ENCODE measurements around the gene TMEM42. TPM values are rescaled to one million over a fixed set of nuclear protein-coding genes. Genes with fewer than 3 reads are reported as not detected.
A peak's percentile ranks its signal among the peaks of the same experiment; 100 is the strongest.
"Not testable (repeated sequence)": the region's sequence is repeated elsewhere in the genome, so short reads cannot be mapped to it uniquely, and the experiment has no call there.

TMEM42 gene
- total and polyA plus RNA-seq, 4 experiments from 2014 or later: 26.1 to 55.4 (median 30.9) TPM

- CTCF ChIA-PET (ENCODE audit: partially characterized antibody); H3K27ac ChIP-seq (ENCODE audit: low read depth, low read length); H3K4me1 ChIP-seq (ENCODE audit: insufficient read depth, low read length); intact Hi-C loops (cut with micrococcal nuclease); H3K27me3 Mint-ChIP-seq; H3K4me1 Mint-ChIP-seq; DNase-seq; H3K9me3 Mint-ChIP-seq; POLR2A ChIA-PET (ENCODE audit: partially characterized antibody); H3K36me3 ChIP-seq (ENCODE audit: insufficient read depth, low read length); H3K27me3 ChIP-seq (ENCODE audit: insufficient read depth, low read length); H3K36me3 Mint-ChIP-seq; H3K4me3 ChIP-seq (ENCODE audit: low read length in 2 of 2); H3K27ac Mint-ChIP-seq; H3K4me3 Mint-ChIP-seq; H3K9me3 ChIP-seq (ENCODE audit: control insufficient read depth in 1 of 2, low read length in 2 of 2): not testable (repeated sequence)
Measured at GRCh38 chr3:44856663-44857062, 5.0 kb upstream of the TMEM42 start.

GRCh38 chr3:44860117-44860516 is 1.6 kb upstream of the TMEM42 start:
- H3K27ac ChIP-seq (ENCODE audit: low read depth, low read length): no peak overlapping the region
- DNase-seq: no peak
- CTCF ChIA-PET (ENCODE audit: partially characterized antibody): interaction anchor here (0.7 kb wide), 1 partner anchor 265 kb away, joined by 3 read pairs; no protein-coding TSS in a partner anchor
- peaks cover 26% of the 10 kb centered on the region for H3K4me1 ChIP-seq (ENCODE audit: insufficient read depth, low read length)
- intact Hi-C loops (cut with micrococcal nuclease): loop anchor here (2.0 to 5.0 kb wide), 3 partner anchors 349 to 1169 kb away; partner anchors contain the start of genes ABHD5 and TCAIM
- no peaks in the 10 kb centered on the region for H3K9me3 ChIP-seq (ENCODE audit: control insufficient read depth in 1 of 2, low read length in 2 of 2)
- Mint-ChIP-seq H3K27ac (peak overlapping the region in 2 of 7 donors; percentile 13 to 33), H3K4me1 (peaks cover 11 to 33% (median 24%) of the 10 kb centered on the region in 4 donors), H3K36me3 (peaks cover 0 to 3% of the 10 kb centered on the region in 2 donors), H3K9me3 (no peaks in the 10 kb centered on the region), H3K4me3 (peak overlapping the region in 6 of 8 donors; percentile 40 to 78 (median 68)), H3K27me3 (no peaks in the 10 kb centered on the region)
- H3K4me3 ChIP-seq (ENCODE audit: low read length in 2 of 2): no peak overlapping the region
- H3K36me3 ChIP-seq (ENCODE audit: insufficient read depth, low read length): no peaks in the 10 kb centered on the region
- no peaks in the 10 kb centered on the region for H3K27me3 ChIP-seq (ENCODE audit: insufficient read depth, low read length)
- POLR2A ChIA-PET (ENCODE audit: partially characterized antibody): no interaction called here

DNA sequence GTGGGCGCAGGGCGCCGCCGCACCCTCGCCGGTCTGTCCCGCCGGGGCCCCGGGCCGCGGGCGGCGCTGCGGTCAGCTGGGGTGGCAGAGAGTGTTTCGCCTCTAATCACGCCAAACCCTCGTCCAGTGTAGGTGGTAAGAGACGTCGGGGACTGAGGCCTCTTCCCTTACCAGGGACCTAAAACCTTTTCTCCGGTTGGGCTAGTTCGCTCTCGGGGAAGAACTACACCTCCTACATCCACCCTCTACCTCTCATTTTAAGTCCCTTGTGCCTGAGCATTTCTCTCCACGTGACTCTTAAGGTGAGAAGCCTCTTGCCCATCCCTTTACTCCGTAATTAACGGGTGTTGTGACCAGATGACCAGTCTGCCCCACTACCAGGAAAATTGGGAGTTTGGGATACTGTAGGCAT is 520 bp downstream of the TMEM42 start:
- Histone ChIP-seq H3K27me3 (ENCODE audit: insufficient read depth, low read length) (no peaks in the 10 kb centered on the region), H3K36me3 (ENCODE audit: insufficient read depth, low read length) (no peaks in the 10 kb centered on the region), H3K4me3 (ENCODE audit: low read length in 2 of 2) (peak overlapping the region; percentile 46 to 75), H3K27ac (ENCODE audit: low read depth, low read length) (peak overlapping the region; percentile 88), H3K4me1 (ENCODE audit: insufficient read depth, low read length) (peaks cover 40% of the 10 kb centered on the region), H3K9me3 (ENCODE audit: control insufficient read depth in 1 of 2, low read length in 2 of 2) (no peaks in the 10 kb centered on the region)
- no peaks in the 10 kb centered on the region for H3K9me3 Mint-ChIP-seq
- H3K36me3 Mint-ChIP-seq: peaks cover 0 to 7% of the 10 kb centered on the region in 2 donors
- DNase-seq: no peak
- H3K4me3 Mint-ChIP-seq: peak overlapping the region; percentile 84 to 90 (median 88)
- POLR2A ChIA-PET (ENCODE audit: partially characterized antibody): interaction anchor here (1.0 to 1.6 kb wide), 5 partner anchors 101 to 524 kb away, joined by 4 to 7 read pairs (median 6); partner anchors contain the start of genes EXOSC7, KIAA1143, KIF15 and TCAIM
- intact Hi-C loops (cut with micrococcal nuclease): loop anchor here (5.0 kb wide), 1 partner anchor 525 kb away; the partner anchor contains the start of gene TCAIM
- H3K4me1 Mint-ChIP-seq: peaks cover 25 to 53% (median 42%) of the 10 kb centered on the region in 4 donors
- no peaks in the 10 kb centered on the region for H3K27me3 Mint-ChIP-seq
- peak overlapping the region; percentile 88 to 96 (median 91) for H3K27ac Mint-ChIP-seq
- CTCF ChIA-PET (ENCODE audit: partially characterized antibody): no interaction called here

DNA sequence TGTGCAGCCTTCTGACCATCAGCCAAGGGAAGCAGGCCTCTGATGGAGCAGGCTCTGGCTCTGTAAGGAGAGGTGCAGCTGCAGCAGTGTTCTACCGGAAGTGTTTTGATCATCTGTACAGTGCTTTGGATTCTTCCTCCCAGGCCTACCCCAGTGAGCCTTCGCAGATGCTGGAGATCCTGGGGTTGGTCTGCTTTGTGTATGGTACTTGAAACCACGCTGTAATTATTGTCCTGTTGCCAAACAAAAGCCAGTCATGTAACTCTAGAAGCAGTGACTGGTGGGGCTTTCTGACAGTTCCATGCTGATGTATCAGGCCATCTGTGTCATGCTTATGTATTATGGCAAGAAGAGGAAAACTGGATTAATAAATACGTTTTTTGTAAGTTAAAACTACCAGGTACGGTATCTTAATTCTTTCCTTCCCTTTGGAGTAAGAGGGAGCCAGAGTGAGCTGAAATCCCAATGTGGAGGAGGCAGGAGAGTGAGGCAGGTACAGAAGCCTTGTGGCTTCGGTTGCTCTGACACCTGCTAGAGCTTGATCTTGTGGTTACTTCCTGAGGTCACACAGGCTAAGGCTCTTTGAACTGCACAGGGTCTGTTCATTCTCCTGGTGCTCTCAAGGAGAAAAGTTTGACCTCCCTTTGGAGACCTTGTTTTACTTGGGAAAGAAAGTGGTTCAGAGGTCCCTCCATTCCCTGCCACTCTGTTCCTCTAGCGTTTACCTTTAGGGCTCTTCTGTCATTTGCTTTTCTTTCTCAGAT is 3.7 kb downstream of the TMEM42 start:
- Histone ChIP-seq H3K27me3 (ENCODE audit: insufficient read depth, low read length) (no peaks in the 10 kb centered on the region), H3K9me3 (ENCODE audit: control insufficient read depth in 1 of 2, low read length in 2 of 2) (no peaks in the 10 kb centered on the region), H3K27ac (ENCODE audit: low read depth, low read length) (peak overlapping the region; percentile 24), H3K4me1 (ENCODE audit: insufficient read depth, low read length) (peaks cover 40% of the 10 kb centered on the region), H3K4me3 (ENCODE audit: low read length in 2 of 2) (no peak overlapping the region), H3K36me3 (ENCODE audit: insufficient read depth, low read length) (no peaks in the 10 kb centered on the region)
- H3K36me3 Mint-ChIP-seq: peaks cover 7% of the 10 kb centered on the region in 2 donors
- peak overlapping the region; percentile 76 to 93 (median 90) for H3K27ac Mint-ChIP-seq
- no peaks in the 10 kb centered on the region for H3K9me3 Mint-ChIP-seq
- CTCF ChIA-PET (ENCODE audit: partially characterized antibody): no interaction called here
- DNase-seq: peak in 4 of 5 donors; percentile 18 to 30 (median 24)
- H3K27me3 Mint-ChIP-seq: no peaks in the 10 kb centered on the region
- POLR2A ChIA-PET (ENCODE audit: partially characterized antibody): interaction anchor here (1.0 to 1.1 kb wide), 2 partner anchors 104 to 355 kb away, joined by 3 read pairs; partner anchors contain the start of gene KIAA1143
- intact Hi-C loops (cut with micrococcal nuclease): no loop called here
- H3K4me1 Mint-ChIP-seq: peaks cover 27 to 60% (median 46%) of the 10 kb centered on the region in 4 donors
- peak overlapping the region in 7 of 8 donors; percentile 54 to 71 (median 68) for H3K4me3 Mint-ChIP-seq

DNA sequence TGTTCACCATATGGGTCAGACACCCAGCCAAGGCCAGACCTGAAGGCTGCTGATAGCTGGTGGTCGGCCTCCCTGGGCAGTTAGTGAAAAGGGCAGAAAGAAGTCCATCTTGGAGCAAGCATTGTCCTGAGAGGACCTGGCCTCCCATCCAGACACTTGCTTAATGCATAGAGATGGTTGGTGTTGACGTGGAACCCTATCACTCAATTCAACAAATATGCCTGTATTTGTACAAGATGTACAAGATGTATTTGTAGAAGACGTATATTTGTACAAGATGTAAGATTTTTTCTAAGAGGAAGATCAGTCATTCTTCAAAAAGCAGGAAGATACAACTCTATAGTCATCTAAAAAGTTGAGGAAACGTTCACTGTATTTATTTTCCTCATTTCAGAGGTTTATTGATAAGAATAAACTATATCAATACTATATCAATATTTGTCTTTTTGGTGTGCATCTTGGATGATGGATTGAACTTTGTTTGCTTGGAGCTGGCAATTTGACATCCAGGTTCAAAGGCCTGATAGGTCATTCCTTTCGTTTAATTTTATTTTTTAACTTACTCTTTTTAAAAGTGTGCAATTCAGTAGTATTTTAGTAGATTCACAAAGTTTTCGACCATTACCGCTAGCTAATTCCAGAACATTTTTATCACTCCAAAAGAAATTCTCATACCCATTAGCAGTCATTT is 5.9 kb downstream of the TMEM42 start:
- no peak overlapping the region for H3K4me3 Mint-ChIP-seq
- H3K9me3 Mint-ChIP-seq: no peaks in the 10 kb centered on the region
- DNase-seq: no peak
- no peaks in the 10 kb centered on the region for H3K9me3 ChIP-seq (ENCODE audit: control insufficient read depth in 1 of 2, low read length in 2 of 2)
- POLR2A ChIA-PET (ENCODE audit: partially characterized antibody): interaction anchor here (0.9 to 1.0 kb wide), 2 partner anchors 138 to 357 kb away, joined by 3 read pairs; no protein-coding TSS in a partner anchor
- peaks cover 24 to 51% (median 40%) of the 10 kb centered on the region in 4 donors for H3K4me1 Mint-ChIP-seq
- peak overlapping the region in 4 of 7 donors; percentile 10 to 90 (median 70) for H3K27ac Mint-ChIP-seq
- CTCF ChIA-PET (ENCODE audit: partially characterized antibody): interaction anchor here (2.0 kb wide), 1 partner anchor 45 kb away, joined by 5 read pairs; no protein-coding TSS in a partner anchor
- H3K36me3 Mint-ChIP-seq: peaks cover 4 to 7% of the 10 kb centered on the region in 2 donors
- H3K4me3 ChIP-seq (ENCODE audit: low read length in 2 of 2): no peak overlapping the region
- intact Hi-C loops (cut with micrococcal nuclease): no loop called here
- H3K27me3 Mint-ChIP-seq: no peaks in the 10 kb centered on the region
- H3K36me3 ChIP-seq (ENCODE audit: insufficient read depth, low read length): no peaks in the 10 kb centered on the region
- H3K27me3 ChIP-seq (ENCODE audit: insufficient read depth, low read length): no peaks in the 10 kb centered on the region
- H3K27ac ChIP-seq (ENCODE audit: low read depth, low read length): no peak overlapping the region
- peaks cover 32% of the 10 kb centered on the region for H3K4me1 ChIP-seq (ENCODE audit: insufficient read depth, low read length)

GRCh38 chr3:44870375-44871061 is 8.8 kb downstream of the TMEM42 start:
- no peak for DNase-seq
- H3K9me3 Mint-ChIP-seq: no peaks in the 10 kb centered on the region
- no peaks in the 10 kb centered on the region for H3K27me3 ChIP-seq (ENCODE audit: insufficient read depth, low read length)
- H3K4me1 ChIP-seq (ENCODE audit: insufficient read depth, low read length): peaks cover 10% of the 10 kb centered on the region
- no peak overlapping the region for H3K27ac ChIP-seq (ENCODE audit: low read depth, low read length)
- no peak overlapping the region for H3K4me3 ChIP-seq (ENCODE audit: low read length in 2 of 2)
- peaks cover 1 to 7% of the 10 kb centered on the region in 2 donors for H3K36me3 Mint-ChIP-seq
- ChIA-PET POLR2A (ENCODE audit: partially characterized antibody) (no interaction called here), CTCF (ENCODE audit: partially characterized antibody) (no interaction called here)
- intact Hi-C loops (cut with micrococcal nuclease): no loop called here
- H3K4me1 Mint-ChIP-seq: peaks cover 12 to 23% (median 19%) of the 10 kb centered on the region in 4 donors
- H3K4me3 Mint-ChIP-seq: no peak overlapping the region
- no peaks in the 10 kb centered on the region for H3K27me3 Mint-ChIP-seq
- H3K36me3 ChIP-seq (ENCODE audit: insufficient read depth, low read length): no peaks in the 10 kb centered on the region
- H3K9me3 ChIP-seq (ENCODE audit: control insufficient read depth in 1 of 2, low read length in 2 of 2): no peaks in the 10 kb centered on the region
- no peak overlapping the region for H3K27ac Mint-ChIP-seq
